ENCODE results near the gene ATOSB.
A peak's percentile ranks its signal among the peaks of the same experiment; 100 is the strongest.

DNA sequence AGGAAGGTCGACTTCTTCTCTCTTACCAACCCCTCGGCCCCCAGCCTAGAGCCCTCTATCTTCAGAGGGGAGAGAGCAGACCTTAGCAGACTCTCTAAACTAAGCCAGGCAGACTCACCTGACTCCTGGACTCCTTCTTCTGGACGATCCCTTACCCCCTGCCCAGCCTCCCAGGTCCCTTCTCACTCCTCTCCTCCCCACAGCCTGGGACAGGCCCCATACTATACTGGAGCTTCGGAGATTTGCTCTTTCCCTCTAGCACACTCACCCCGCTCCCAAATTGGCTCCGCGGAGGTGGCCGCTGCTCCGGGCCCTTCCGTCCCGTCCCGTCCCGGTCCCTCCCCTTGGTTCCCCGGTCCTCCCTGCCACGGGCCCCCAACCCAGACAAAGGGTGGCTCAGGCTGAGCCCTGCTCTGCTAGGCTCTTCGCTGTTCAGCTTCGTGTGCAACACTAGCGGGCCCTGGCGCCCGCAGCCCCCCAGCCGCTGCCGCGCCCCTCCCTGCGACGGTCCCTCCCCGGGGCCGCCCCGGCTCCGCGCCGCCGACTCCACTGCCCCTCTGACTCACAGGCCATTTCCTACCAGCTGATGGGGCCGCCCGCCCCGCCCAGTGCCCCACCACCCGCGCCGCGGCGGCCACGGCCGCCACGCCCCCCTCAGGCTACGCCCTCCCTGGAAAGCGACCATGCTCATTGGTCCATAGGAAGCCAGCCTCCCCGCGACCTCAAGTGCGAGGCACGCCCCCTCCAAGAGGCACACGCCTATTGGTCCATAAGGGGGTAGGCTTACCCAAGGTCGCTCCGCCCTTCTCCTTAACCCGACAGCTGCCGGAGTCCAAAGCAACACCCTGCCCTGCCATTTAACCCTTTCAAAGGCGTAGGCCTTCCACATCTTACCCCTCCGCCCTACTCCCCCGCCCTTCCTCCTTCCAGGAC lies 4.4 kb downstream of the ATOSB start:
- TF ChIP-seq, protein P1, sequence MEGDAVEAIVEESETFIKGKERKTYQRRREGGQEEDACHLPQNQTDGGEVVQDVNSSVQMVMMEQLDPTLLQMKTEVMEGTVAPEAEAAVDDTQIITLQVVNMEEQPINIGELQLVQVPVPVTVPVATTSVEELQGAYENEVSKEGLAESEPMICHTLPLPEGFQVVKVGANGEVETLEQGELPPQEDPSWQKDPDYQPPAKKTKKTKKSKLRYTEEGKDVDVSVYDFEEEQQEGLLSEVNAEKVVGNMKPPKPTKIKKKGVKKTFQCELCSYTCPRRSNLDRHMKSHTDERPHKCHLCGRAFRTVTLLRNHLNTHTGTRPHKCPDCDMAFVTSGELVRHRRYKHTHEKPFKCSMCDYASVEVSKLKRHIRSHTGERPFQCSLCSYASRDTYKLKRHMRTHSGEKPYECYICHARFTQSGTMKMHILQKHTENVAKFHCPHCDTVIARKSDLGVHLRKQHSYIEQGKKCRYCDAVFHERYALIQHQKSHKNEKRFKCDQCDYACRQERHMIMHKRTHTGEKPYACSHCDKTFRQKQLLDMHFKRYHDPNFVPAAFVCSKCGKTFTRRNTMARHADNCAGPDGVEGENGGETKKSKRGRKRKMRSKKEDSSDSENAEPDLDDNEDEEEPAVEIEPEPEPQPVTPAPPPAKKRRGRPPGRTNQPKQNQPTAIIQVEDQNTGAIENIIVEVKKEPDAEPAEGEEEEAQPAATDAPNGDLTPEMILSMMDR (IDR thresholded peaks at IDR 0.05): peak in 1 of 4 experiments; percentile 3
- TF ChIP-seq POLR2A (IDR thresholded peaks at IDR 0.05): peak; percentile 62 to 67
